NCI-H2171 (cell line): ENCODE results near the gene C6orf132.
A peak's percentile ranks its signal among the peaks of the same experiment; 100 is the strongest.

Experiments used
- DNase-seq: peaks from one replicate; lab custom pipeline; 2025; lab: John Stamatoyannopoulos, UW

Gene C6orf132

GRCh38 chr6:42078386-42078785 is 64.0 kb downstream of the C6orf132 start:
- no peak for DNase-seq

GRCh38 chr6:42075159-42075838 is 67.1 kb downstream of the C6orf132 start:
- peak; percentile 13 for DNase-seq

- no peak for DNase-seq
Measured at GRCh38 chr6:42073287-42073686, 69.1 kb downstream of the C6orf132 start.

- no peak for DNase-seq
Measured at GRCh38 chr6:42071881-42072583, 70.4 kb downstream of the C6orf132 start.

GRCh38 chr6:42068872-42069522 is 73.4 kb downstream of the C6orf132 start:
- no peak for DNase-seq

GRCh38 chr6:42068173-42068572 is 74.2 kb downstream of the C6orf132 start:
- no peak for DNase-seq

- DNase-seq, result no peak
Measured at GRCh38 chr6:42066156-42066675, 76.2 kb downstream of the C6orf132 start.

GRCh38 chr6:42059743-42060142 is 82.7 kb downstream of the C6orf132 start:
- no peak for DNase-seq

GRCh38 chr6:42053601-42054000 is 88.8 kb downstream of the C6orf132 start:
- no peak for DNase-seq

- DNase-seq, result no peak
Measured at GRCh38 chr6:42051268-42051653, 91.2 kb downstream of the C6orf132 start.
